NCI-H748 treated with DMSO at 0.1 percent for 48 hours (cell line): ENCODE data around the gene TXNRD1.
"Not testable (repeated sequence)": the region's sequence is repeated elsewhere in the genome, so short reads cannot be mapped to it uniquely, and the experiment has no call there.

Source experiments
- DNase-seq: peaks from one replicate; lab custom pipeline; 2025; lab: John Stamatoyannopoulos, UW

Gene TXNRD1

DNA sequence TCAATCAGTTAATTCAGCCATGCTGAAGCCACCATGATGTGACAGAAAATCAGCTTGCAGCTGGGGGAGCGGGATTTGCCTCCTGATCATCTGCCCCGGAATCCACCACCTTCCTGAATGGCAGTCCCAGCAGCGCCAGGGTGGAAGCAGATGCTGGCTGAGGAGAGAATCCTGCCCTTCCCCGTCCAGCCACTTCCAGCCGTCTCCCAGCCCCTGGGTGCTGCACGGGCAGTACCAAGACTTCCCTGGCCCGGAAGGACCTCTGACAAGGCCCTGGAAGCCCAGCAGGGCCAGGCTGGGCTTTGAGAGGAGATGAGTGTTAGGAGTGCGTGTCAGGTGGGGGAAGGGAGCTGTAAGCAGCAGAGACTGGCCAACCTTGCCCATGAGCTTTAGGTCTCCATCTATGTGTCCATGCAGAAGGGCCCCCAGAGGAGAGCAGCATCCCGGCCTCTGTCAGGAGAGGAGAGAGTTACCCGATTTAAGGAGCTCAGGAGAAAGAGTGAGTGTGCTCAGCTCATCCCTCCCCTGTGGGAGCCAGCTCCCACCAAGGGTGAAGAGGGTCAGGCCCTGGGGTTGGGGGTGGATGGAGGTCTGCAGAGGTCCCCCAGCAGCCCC is 157.2 kb downstream of the TXNRD1 start:
- DNase-seq: no peak

DNA sequence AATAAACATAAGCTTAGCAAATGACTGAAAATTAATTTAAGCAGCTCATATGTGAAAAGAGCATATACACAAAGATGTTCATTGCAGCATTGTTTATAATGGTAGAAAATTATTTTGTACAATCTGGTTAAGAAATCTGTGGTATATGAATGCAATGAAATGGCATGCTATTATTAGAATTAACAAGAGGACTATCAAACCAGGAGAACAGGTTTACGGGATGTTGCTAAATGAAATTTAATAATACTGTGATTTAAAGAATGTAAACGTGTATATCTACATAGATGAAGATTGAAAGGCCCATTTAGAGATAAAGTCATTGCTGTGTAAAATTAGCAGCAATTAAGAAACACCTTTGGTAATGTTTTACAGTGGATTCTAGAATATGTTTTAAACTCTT is 158.5 kb downstream of the TXNRD1 start:
- no peak for DNase-seq

DNA sequence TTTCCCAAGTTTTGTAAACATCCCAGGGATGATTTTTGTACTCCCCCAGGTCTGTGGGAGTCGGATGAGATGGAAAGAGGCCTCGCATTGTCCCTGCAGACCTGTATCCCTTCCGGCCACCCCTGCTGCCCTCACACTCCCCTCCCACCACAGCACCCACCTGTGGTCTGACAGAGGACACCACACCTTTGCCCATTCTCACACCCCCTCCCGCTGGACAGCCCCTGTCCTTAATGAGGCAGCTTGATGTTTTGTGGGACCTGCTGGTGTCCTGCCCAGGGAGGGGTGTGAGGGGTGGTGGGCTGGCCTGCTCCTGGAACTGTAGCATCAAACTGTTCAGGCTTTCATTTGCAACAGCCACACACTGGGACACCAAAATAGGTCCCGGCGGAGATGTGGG is 159.2 kb downstream of the TXNRD1 start:
- DNase-seq: no peak

DNA sequence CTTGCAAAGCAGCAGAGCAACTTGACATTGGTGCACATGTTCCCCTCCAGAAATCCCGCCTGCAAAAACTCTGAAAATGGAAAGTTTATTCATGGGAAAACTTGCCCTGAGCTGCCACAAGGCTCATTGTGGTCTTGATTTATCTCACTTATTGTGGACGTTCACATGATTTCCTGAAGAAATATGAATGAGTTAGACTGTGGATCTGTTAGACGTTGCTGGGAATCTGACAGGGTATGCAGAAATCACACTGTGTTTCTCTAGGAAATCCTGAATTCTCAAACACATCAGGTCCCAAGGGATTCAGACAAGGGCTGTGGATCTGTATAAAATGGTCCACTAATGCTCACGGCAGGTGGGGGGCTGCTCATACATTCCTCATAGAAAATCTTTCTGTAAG is 160.2 kb downstream of the TXNRD1 start:
- no peak for DNase-seq

DNA sequence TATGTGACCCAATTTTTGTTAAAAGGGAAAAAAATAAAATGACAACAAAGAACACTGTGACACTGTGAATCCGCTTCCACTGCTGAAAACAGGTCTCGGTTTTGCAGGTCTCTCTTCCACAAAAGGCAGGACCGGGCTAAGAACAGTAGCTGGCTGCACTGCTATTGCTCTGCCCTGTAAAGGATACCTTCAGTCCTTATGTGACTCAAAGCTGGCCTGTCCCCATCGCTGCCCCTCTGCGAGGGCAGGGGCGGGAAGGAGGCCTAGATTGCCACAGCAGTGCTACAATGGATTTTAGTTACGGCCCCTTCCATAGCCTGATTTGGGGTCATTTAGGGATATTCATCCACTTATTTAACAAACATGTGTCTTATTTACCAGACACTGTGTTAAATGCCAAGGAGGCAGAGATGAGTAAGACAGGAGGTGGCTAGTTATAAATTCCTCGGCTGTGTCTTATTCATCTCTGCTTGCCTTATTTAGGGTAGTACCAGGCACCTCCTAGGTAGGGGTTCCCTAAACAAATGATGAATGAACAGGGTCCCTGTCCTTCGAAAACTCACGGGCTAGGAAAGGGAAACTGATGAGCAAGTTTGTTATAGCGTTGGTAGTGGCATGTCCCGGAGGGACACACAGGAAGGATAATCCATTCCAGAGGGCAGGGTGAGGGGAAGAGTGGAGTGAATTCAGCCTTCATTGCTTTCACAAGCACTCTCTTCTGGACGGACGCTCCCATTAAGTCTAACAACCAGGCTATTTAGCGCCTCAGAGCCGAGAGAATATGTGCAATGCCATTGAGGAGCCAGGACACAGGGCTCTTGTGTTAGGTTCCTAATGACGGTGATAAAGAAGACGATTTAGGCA is 161.3 kb downstream of the TXNRD1 start:
- DNase-seq: no peak

DNA sequence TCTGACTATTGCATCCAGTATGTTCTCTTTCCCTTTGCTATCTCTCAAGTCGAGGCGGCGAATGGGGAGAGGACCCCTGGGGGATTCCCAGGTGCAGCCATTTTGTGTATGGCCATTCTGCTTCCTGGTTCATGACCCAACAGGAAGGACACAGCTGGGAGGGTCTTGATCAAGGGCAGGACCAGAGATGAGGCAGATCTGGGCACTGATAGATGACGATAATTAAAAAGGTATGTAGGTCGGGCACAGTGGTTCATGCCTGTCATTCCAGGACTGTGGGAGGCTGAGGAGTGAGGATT is 161.9 kb downstream of the TXNRD1 start:
- no peak for DNase-seq

DNA sequence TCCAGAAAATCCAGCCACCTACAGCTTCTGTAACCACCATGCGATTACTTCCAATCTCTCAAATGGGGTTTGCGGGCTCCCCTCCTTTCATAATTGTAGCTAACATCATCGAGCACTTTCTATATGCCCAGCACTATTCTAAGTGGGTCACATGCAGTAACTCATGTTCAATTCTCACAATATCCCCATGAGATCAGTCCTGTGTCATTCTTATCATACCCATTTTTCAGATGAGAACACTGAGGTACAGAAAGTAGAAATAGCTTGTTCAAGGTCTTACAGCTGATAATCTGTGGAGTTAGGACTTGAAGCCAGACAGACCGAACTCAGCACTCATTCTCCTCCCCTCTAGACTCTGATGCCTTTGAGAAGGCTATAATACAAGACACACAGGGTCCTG is 162.8 kb downstream of the TXNRD1 start:
- DNase-seq: no peak

DNA sequence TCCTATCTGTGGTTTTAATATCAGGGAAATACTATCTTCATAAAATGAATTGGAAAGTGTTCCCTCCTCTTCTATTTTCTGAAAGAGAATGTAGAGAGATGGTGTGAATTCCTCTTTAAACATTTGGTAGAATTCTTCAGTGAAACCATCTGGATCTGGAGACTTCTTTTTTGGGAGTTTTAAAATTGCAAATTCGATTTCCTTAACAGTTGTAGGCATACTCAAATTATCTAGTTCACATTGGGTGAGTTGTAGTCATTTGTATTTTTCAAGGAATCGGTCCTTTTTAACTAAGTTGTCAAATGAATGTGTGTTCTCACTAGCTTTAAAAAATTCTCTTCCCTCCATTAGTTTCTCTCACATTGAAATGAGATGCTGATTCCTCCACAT is 165.8 kb downstream of the TXNRD1 start:
- no peak for DNase-seq

DNA sequence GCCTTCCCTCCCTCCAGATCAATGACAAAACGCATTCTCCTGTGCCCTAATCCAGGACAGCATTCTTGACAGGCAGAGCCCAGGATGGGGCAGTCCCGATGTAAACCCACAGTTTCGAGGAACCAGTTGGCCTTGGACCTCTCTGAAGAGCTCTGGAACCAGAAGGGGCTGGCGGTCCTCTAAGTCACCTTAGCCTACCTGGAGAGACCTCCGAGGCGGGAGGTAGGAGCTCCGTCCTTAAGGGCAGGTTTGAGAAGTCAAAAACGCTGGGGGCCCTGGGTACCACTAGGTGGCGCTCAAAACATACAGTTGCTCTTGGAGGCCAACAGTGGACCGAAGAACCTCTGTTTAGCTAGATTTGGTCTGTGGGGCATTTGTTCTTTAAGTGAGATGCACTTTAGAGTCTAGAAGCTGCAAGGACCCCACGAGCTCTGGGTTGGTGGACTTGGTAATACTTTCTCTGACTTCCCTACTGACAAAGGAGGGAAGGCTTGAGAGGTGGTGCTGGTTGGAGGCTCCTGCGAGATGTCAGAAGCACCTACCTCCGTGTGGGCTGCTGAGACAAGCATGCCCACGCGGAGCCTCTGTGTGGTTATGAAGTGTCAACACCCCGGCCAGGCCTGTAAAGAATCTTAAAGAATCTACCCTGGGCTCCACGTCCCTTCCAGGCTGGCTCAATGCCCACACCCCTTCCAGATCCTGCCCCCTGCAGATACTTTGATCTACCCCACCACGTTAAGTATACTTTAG is 166.3 kb downstream of the TXNRD1 start:
- DNase-seq: peak; percentile 79

DNA sequence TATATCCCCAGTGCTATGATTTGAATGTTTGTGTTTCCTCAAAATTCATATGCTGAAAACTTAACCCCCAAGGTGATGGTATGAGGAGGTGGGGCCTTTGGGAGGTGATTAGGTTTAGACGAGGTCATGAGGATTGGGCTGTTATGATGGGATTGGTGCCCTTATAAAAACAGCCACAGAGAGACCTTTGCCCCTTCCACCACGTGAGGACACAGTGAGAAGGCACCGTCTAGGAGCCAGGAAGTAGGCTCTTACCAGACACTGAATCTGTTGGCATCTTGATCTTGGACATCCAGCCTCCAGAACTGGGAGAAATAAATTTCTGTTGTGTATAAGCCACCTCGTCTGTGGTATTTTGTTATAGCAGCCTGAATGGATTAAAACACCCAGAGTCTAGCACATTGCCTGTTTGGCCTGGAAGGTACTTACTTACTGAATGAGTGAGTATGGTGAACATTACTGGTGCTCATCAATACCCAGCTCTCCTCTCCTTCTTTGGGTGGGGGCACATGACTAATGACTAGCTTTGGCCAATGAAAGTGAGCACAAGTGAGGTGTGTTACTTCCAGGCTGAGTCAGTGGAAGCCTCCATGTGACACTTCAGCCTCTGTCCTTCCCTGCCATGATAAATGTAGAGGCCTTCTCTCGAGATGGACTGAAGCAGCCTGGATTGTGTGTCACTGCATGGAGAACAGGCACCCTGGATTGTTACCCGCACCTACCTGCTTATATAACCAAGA is 168.7 kb downstream of the TXNRD1 start:
- no peak for DNase-seq

DNA sequence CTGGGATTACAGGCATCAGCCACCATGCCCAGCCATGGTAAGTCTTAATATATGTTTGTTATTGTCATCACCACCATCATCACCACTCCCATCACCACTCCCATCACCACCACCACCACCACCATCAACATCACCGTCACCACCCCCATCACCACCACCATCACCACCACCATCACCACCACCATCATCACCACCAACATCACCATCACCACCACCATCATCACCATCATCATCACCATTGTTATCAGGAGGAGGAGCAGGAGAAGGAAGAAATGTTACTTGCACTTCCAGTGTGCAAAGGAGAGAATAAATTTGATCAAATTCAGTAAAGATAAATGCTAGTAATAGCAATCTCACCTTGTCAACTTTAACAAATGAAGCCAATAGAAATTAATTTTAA is 169.9 kb downstream of the TXNRD1 start:
- DNase-seq: no peak

DNA sequence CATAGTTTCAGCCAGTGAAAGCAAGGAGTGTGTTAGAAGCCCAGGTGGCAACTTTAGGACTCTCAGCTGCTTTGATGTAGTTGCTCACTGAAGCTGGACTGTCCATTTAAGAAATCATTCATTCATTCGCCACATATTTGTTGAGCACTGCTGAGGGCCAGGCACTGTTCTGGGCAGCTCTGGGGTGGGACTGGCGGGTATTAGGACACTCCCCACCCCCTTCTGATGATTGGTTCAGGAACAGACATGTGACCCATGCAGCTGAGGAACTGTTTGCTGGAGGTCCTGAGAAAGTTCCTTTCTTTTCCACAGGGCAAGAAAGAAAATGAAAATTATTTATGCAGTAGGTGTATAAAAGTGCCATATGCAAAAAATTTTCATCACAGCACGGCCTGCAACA is 170.9 kb downstream of the TXNRD1 start:
- no peak for DNase-seq

DNA sequence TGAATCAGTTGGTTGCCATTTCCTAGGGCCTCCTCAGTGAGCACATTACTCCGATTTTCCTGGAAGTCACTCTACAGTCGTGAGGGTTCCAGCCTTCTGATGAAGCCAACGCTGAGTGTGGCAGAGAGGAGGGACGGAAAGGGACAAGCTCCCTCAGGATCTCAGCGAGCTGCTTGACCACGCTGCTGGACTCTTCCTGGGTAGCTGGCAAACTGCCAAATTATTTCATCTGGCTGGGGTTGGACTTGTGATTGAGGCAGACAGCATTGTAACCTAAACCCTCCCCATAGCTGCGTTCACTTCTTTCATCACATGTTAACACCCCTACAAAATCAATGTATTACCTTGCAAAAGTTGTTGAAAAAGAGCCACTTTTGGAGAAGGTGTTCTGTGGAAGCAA is 171.6 kb downstream of the TXNRD1 start:
- peak; percentile 49 for DNase-seq

DNA sequence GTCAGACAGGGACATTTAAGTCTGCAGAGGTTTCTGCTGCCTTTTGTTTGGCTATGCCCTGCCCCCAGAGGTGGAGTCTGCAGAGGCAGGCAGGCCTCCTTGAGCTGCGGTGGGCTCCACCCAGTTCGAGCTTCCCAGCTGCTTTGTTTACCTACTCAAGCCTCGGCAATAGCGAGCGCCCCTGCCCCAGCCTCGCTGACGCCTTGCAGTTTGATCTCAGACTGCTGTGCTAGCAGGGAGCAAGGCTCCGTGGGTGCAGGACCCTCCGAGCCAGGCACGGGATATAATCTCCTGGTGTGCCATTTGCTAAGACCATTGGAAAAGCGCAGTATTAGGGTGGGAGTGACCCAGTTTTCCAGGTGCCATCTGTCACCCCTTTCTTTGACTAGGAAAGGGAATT is 178.5 kb downstream of the TXNRD1 start:
- not testable (repeated sequence) for DNase-seq
